Endothelial cell of umbilical vein (primary cell): ENCODE data around the gene XIRP2. TPM values are rescaled to one million over a fixed set of nuclear protein-coding genes. Genes with fewer than 3 reads are reported as not detected.

ENCODE experiments used
- BruUV-seq: library from RNA; stranded (reverse); fragments of 400-500 nt; replicated peaks from 2 replicates; lab custom pipeline; 2021; lab: Mats Ljungman, UMichigan
- CTCF ChIA-PET: fragments of 300-600, 350-600 bp; sonication (Branson Sonifier 250); formaldehyde crosslinking; loops from one replicate; lab custom pipeline; 2021; ENCODE audit warnings: antibody characterized with exemption, inconsistent platforms; lab: Charles Lee
- POLR2A ChIA-PET: fragments of 300-600, 350-600 bp; sonication (Branson Sonifier 250); formaldehyde crosslinking; loops from one replicate; lab custom pipeline; 2021; ENCODE audit warnings: antibody characterized with exemption, inconsistent platforms; lab: Charles Lee
- DNase-seq: peaks from one replicate; pipeline ENCODE4 v3.0.0-alpha.2; 2011; ENCODE audit warnings: low read depth, low spot score
- FAIRE-seq: peaks from 2 replicates; lab custom pipeline; 2011; peaks lifted over from hg19 to GRCh38; lab: Jason Lieb, UNC
- H2AFZ ChIP-seq: 2 replicates; pipeline ENCODE4 v1.6.0; 2012; ENCODE audit warnings: low read depth, low read length, control low read depth, inconsistent platforms
- H3K27ac ChIP-seq: 2 replicates; pipeline ENCODE4 v1.5.1; 2011; ENCODE audit warnings: low read depth, mild to moderate bottlenecking, control low read depth, low read length, moderate library complexity; ENCODE audit not compliant: insufficient read depth
- H3K27me3 ChIP-seq, 2 experiments: 2 replicates each; pipeline versions ENCODE4 v1.6.0 to v1.6.1; 2011; ENCODE audit warnings: low read length in 2 of 2, mixed read lengths in 1 of 2; ENCODE audit not compliant: control insufficient read depth in 2 of 2, insufficient read depth in 2 of 2
- H3K36me3 ChIP-seq, 2 experiments: 2 replicates in 1 of 2; 3 replicates in 1 of 2; pipeline ENCODE4 v1.5.1; 2011; ENCODE audit warnings: low read length in 2 of 2, mild to moderate bottlenecking in 1 of 2, moderate library complexity in 1 of 2; ENCODE audit not compliant: control insufficient read depth in 2 of 2, insufficient read depth in 2 of 2; ENCODE audit errors: extremely low read depth in 1 of 2
- H3K4me1 ChIP-seq: 3 replicates; pipeline ENCODE4 v1.5.1; 2011; ENCODE audit warnings: mild to moderate bottlenecking, low read length; ENCODE audit not compliant: control insufficient read depth, insufficient read depth; ENCODE audit errors: extremely low read depth
- H3K4me2 ChIP-seq: 2 replicates; pipeline ENCODE4 v1.6.1; 2011; ENCODE audit warnings: low read length, control low read depth, mixed read lengths; ENCODE audit not compliant: insufficient read depth
- H3K4me3 ChIP-seq, 3 experiments: fragments of 200-600 bp in 1 of 3; sonication (generic), shearing (Covaris generic) in 1 of 3; replicated peaks in 1 of 3; 2 replicates each; pipeline ENCODE4 v1.5.1; 2011 to 2016; ENCODE audit warnings: control low read depth in 3 of 3, low read length in 3 of 3, mild to moderate bottlenecking in 2 of 3, inconsistent platforms in 1 of 3, low read depth in 1 of 3, moderate library complexity in 1 of 3; ENCODE audit not compliant: insufficient read depth in 1 of 3
- H3K79me2 ChIP-seq: 2 replicates; pipeline ENCODE4 v1.6.0; 2012; ENCODE audit warnings: low read length, inconsistent platforms; ENCODE audit not compliant: control insufficient read depth, insufficient read depth
- H3K9ac ChIP-seq: replicated peaks from 2 replicates; pipeline ENCODE3; 2011; ENCODE audit warnings: low read length, control low read depth; ENCODE audit not compliant: insufficient read depth; ENCODE audit errors: extremely low read depth
- H3K9me1 ChIP-seq: replicated peaks from 3 replicates; pipeline ENCODE4 v1.6.0; 2011; ENCODE audit warnings: mild to moderate bottlenecking, low read length; ENCODE audit not compliant: control insufficient read depth, insufficient read depth; ENCODE audit errors: extremely low read depth
- H3K9me3 ChIP-seq: replicated peaks from 2 replicates; pipeline ENCODE4 v1.5.1; 2012; ENCODE audit warnings: low read length, inconsistent platforms; ENCODE audit not compliant: control insufficient read depth, insufficient read depth
- H4K20me1 ChIP-seq: replicated peaks from 2 replicates; pipeline ENCODE3; 2011; ENCODE audit warnings: mild to moderate bottlenecking, low read length; ENCODE audit not compliant: control insufficient read depth, insufficient read depth; ENCODE audit errors: extremely low read depth
- EZH2 ChIP-seq: IDR thresholded peaks from 2 replicates; pipeline ENCODE4 v1.6.1; 2012; ENCODE audit warnings: borderline replicate concordance, low read depth, mild to moderate bottlenecking, moderate library complexity, low read length, inconsistent platforms; ENCODE audit not compliant: severe bottlenecking
- FOS ChIP-seq: IDR thresholded peaks from 2 replicates; pipeline ENCODE4 v1.6.1; 2011; ENCODE audit warnings: mild to moderate bottlenecking, low read length, moderate library complexity, borderline replicate concordance; ENCODE audit not compliant: insufficient read depth
- GATA2 ChIP-seq: IDR thresholded peaks from 2 replicates; pipeline ENCODE4 v1.7.0; 2011; ENCODE audit warnings: low read depth, mild to moderate bottlenecking, moderate library complexity, mixed read lengths, low read length; ENCODE audit not compliant: insufficient read length, insufficient read depth
- JUN ChIP-seq: IDR thresholded peaks from 2 replicates; pipeline ENCODE4 v1.6.1; 2011; ENCODE audit warnings: borderline replicate concordance, low read depth; ENCODE audit not compliant: insufficient read length, insufficient read depth
- MYC ChIP-seq: IDR thresholded peaks from one replicate; pipeline ENCODE4 v1.6.1; 2011; ENCODE audit warnings: mild to moderate bottlenecking, low read depth, low read length
- POLR2A ChIP-seq: IDR thresholded peaks from 2 replicates; pipeline ENCODE4 v1.6.1; 2012; ENCODE audit warnings: low read depth, mild to moderate bottlenecking, control low read depth, low read length
- POLR2AphosphoS5 ChIP-seq: IDR thresholded peaks from 2 replicates; pipeline ENCODE4 v1.6.1; 2012; ENCODE audit warnings: low read depth, mild to moderate bottlenecking, control low read depth, low read length, moderate library complexity; ENCODE audit not compliant: insufficient read depth
- dilution Hi-C: fragments of 300-500 bp; cut with MboI; formaldehyde crosslinking; loops from one replicate; pipeline ENCODE4 v1.15.0; 2019; ENCODE audit warnings: low sequenced_read_pairs; ENCODE audit not compliant: extremely low pct_ligation_motif_present
- intact Hi-C: fragments of 100-400 bp; cut with micrococcal nuclease; formaldehyde crosslinking; loops from one replicate; pipeline ENCODE4 v1.10.0; 2022
- polyA plus RNA-seq, 4 experiments: library from polyadenylated mRNA; depleted of rRNA in 3 of 4; stranded (reverse) in 3 of 4; unstranded in 1 of 4; fragments of >200 nt; gene quantifications; 2 replicates each; pipeline versions ENCODE4 v1.2.1 to v1.2.3, GENCODE V29; 2011 to 2012; ENCODE audit warnings: missing spikeins in 1 of 4
- total RNA-seq: library from RNA; stranded (reverse); gene quantifications from 2 replicates; pipeline ENCODE4 v1.2.3, GENCODE V29; 2021
- TF ChIP-seq, protein P1 (sequence below), 2 donors: IDR thresholded peaks; 1 replicate in 1 of 2; 2 replicates in 1 of 2; pipeline ENCODE4 v1.5.1; 2011; ENCODE audit warnings: low read length in 2 of 2, mild to moderate bottlenecking in 2 of 2, moderate library complexity in 2 of 2, control low read depth in 1 of 2, inconsistent platforms in 1 of 2, low read depth in 1 of 2; ENCODE audit not compliant: insufficient read depth in 1 of 2; ENCODE audit errors: extremely low read depth in 1 of 2

Gene XIRP2
- total and polyA plus RNA-seq, 2 donors (not counting 3 experiments of a cell fraction or from before 2014, with no cell fraction given) = 0.08 to 0.66 TPM

DNA sequence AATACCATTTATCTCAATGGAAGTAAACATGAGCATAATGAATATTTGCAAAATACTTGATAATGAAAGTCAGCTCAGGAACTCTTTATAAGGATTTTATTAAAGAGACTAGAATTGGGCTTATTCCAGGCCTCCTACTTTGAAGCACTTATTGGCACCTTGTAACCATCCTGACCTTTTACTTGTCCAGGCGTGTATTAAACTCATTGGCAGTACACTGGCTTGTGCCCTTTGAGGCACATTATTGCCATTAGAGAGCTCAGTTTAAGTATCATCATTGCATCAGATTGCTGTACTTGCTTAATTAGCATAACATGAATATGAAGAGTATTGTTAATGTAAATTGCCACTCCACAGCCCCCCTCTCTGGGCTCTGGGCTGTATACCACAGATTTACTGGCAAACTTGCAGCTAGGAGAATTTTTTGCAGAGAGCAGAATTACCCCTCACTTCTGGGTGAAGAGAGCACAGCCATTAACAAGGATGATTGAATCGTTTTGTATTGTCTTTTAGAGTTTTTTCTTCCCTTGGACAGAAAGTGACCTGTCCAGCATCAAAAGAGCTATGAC, 72.5 kb downstream of the XIRP2 start:
- no TSS peak for BruUV-seq
- TF ChIP-seq, protein P1, sequence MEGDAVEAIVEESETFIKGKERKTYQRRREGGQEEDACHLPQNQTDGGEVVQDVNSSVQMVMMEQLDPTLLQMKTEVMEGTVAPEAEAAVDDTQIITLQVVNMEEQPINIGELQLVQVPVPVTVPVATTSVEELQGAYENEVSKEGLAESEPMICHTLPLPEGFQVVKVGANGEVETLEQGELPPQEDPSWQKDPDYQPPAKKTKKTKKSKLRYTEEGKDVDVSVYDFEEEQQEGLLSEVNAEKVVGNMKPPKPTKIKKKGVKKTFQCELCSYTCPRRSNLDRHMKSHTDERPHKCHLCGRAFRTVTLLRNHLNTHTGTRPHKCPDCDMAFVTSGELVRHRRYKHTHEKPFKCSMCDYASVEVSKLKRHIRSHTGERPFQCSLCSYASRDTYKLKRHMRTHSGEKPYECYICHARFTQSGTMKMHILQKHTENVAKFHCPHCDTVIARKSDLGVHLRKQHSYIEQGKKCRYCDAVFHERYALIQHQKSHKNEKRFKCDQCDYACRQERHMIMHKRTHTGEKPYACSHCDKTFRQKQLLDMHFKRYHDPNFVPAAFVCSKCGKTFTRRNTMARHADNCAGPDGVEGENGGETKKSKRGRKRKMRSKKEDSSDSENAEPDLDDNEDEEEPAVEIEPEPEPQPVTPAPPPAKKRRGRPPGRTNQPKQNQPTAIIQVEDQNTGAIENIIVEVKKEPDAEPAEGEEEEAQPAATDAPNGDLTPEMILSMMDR (IDR thresholded peaks at IDR 0.05; ENCODE audit: extremely low read depth in 1 of 2, insufficient read depth in 1 of 2, low read depth in 1 of 2, low read length in 2 of 2) = no peak
- no peak for TF ChIP-seq GATA2
- no peak for TF ChIP-seq FOS
- no peak for TF ChIP-seq POLR2A
- no peak for TF ChIP-seq EZH2
- intact Hi-C loops = loop anchor here (2.0 kb wide), 1 partner anchor 62 kb away; no protein-coding TSS in a partner anchor
- H3K27me3 ChIP-seq = no peaks in the 10 kb centered on the region
- H3K27ac ChIP-seq = no peak overlapping the region
- H3K9me3 ChIP-seq = no peaks in the 10 kb centered on the region
- H2AFZ ChIP-seq = no peak overlapping the region
- no peaks in the 10 kb centered on the region for H4K20me1 ChIP-seq
- dilution Hi-C loops = no loop called here
- no peak for FAIRE-seq
- H3K4me1 ChIP-seq = no peaks in the 10 kb centered on the region
- no peak overlapping the region for H3K9ac ChIP-seq
- POLR2A ChIA-PET = no interaction called here
- no peaks in the 10 kb centered on the region for H3K36me3 ChIP-seq
- no peak overlapping the region for H3K4me2 ChIP-seq
- no peak overlapping the region for H3K4me3 ChIP-seq
- CTCF ChIA-PET = interaction anchor here (2.1 kb wide), 1 partner anchor 16 kb away, joined by 5 read pairs; no protein-coding TSS in a partner anchor
- DNase-seq = no peak
- H3K79me2 ChIP-seq = no peaks in the 10 kb centered on the region
- H3K9me1 ChIP-seq = no peaks in the 10 kb centered on the region

DNA sequence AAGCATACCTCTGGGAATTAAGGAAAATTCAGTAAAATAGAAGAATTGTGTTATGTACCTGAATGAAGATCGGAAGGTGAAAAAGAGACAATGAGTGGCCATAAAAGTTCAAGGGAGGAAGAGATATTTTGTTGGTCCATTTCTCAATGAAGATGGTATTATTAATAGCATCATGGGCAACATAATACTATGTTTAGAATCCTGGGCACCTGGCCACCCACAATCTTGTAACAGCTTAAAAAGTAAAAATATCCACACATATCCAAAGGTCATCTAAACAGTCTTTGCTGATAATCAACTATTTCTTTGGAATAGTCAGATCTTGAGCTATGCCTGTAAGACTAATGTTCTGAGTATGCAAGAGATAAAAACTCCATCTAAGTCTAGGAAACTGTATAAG, 73.7 kb downstream of the XIRP2 start:
- Histone ChIP-seq H3K4me3 (no peak overlapping the region), H3K9me3 (no peaks in the 10 kb centered on the region), H4K20me1 (no peaks in the 10 kb centered on the region), H3K79me2 (no peaks in the 10 kb centered on the region), H3K27ac (no peak overlapping the region), H3K9ac (no peak overlapping the region), H3K9me1 (no peaks in the 10 kb centered on the region), H3K27me3 (no peaks in the 10 kb centered on the region), H3K36me3 (no peaks in the 10 kb centered on the region), H3K4me2 (no peak overlapping the region), H3K4me1 (no peaks in the 10 kb centered on the region), H2AFZ (no peak overlapping the region)
- no TSS peak for BruUV-seq
- intact Hi-C loops = loop anchor here (2.0 kb wide), 1 partner anchor 63 kb away; no protein-coding TSS in a partner anchor
- ChIA-PET POLR2A (no interaction called here), CTCF (interaction anchor here (2.1 kb wide), 1 partner anchor 15 kb away, joined by 5 read pairs; no protein-coding TSS in a partner anchor)
- no peak for TF ChIP-seq JUN
- no peak for TF ChIP-seq GATA2
- TF ChIP-seq MYC = no peak
- no peak for TF ChIP-seq EZH2
- no peak for TF ChIP-seq POLR2AphosphoS5
- no peak for TF ChIP-seq FOS
- TF ChIP-seq, protein P1 (IDR thresholded peaks at IDR 0.05; ENCODE audit: extremely low read depth in 1 of 2, insufficient read depth in 1 of 2, low read depth in 1 of 2, low read length in 2 of 2) = no peak
- dilution Hi-C loops = no loop called here
- FAIRE-seq (no peak), DNase-seq (no peak)
